ENCODE measurements around the gene CTTNBP2NL.
A peak's percentile ranks its signal among the peaks of the same experiment; 100 is the strongest.
"Not testable (repeated sequence)": the region's sequence is repeated elsewhere in the genome, so short reads cannot be mapped to it uniquely, and the experiment has no call there.

CTTNBP2NL gene

GRCh38 chr1:112406771-112407170 is 10.8 kb downstream of the CTTNBP2NL start:
- Histone ChIP-seq H3K4me3 (no peak overlapping the region), H4K20me1 (peaks cover 0 to 65% (median 6%) of the 10 kb centered on the region in 11 experiments; a peak in 10 of 22 replicates), H3K27ac (no peak overlapping the region), H3K4me1 (peaks cover 0 to 29% (median 0%) of the 10 kb centered on the region in 10 experiments; a peak in 4 of 20 replicates), H3K9me3 (replicated peaks in 1 of 11) (no peaks in the 10 kb centered on the region), H3K27me3 (no peaks in the 10 kb centered on the region), H3K9ac (no peak overlapping the region), H3K36me3 (peaks cover 0 to 7% (median 0%) of the 10 kb centered on the region in 11 experiments; a peak in 3 of 22 replicates), H3K4me2 (no peak overlapping the region)
- no peak for TF ChIP-seq Cebpa-rat (IDR thresholded peaks at IDR 0.05)

- Histone ChIP-seq H3K27me3 (no peaks in the 10 kb centered on the region), H3K4me3 (no peak overlapping the region), H3K9me3 (replicated peaks in 1 of 11) (no peaks in the 10 kb centered on the region), H3K9ac (no peak overlapping the region), H3K4me2 (no peak overlapping the region), H3K4me1 (peaks cover 0 to 25% (median 0%) of the 10 kb centered on the region in 10 experiments; a peak in 4 of 20 replicates), H3K36me3 (peaks cover 0 to 29% (median 13%) of the 10 kb centered on the region in 11 experiments; a peak in 16 of 22 replicates), H3K27ac (no peak overlapping the region), H4K20me1 (peaks cover 0 to 39% (median 0%) of the 10 kb centered on the region in 11 experiments; a peak in 7 of 22 replicates)
- no peak for TF ChIP-seq Cebpa-rat (IDR thresholded peaks at IDR 0.05)
Observed at GRCh38 chr1:112409414-112409813, 13.4 kb downstream of the CTTNBP2NL start.

DNA sequence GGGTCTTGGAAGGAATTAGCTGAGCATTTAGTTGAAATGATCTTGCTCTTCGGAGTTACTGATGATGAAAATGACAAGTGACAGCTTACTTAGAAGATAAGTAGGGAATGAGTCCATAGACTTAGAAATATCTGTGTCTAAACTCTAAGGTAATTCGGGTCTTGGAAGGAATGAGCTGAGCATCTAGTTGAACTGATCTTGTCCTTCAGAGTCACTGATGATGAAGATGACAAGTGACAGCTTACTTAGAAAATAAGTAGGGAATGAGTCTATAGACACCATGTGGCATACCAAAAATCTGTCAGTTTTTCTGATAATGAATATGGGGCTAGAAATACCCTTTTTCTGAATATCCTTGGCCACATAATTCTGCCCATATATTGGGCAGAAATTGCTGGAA is 14.7 kb downstream of the CTTNBP2NL start:
- Histone ChIP-seq H3K27me3 (no peaks in the 10 kb centered on the region), H3K9ac (no peak overlapping the region), H3K4me3 (no peak overlapping the region), H4K20me1 (peaks cover 0 to 32% (median 0%) of the 10 kb centered on the region in 11 experiments; a peak in 6 of 22 replicates), H3K4me2 (no peak overlapping the region), H3K27ac (no peak overlapping the region), H3K36me3 (peaks cover 0 to 40% (median 18%) of the 10 kb centered on the region in 11 experiments; a peak in 20 of 22 replicates), H3K4me1 (peaks cover 0 to 14% (median 0%) of the 10 kb centered on the region in 10 experiments; a peak in 4 of 20 replicates), H3K9me3 (replicated peaks in 1 of 11) (no peaks in the 10 kb centered on the region)
- TF ChIP-seq Cebpa-rat (IDR thresholded peaks at IDR 0.05) = no peak

DNA sequence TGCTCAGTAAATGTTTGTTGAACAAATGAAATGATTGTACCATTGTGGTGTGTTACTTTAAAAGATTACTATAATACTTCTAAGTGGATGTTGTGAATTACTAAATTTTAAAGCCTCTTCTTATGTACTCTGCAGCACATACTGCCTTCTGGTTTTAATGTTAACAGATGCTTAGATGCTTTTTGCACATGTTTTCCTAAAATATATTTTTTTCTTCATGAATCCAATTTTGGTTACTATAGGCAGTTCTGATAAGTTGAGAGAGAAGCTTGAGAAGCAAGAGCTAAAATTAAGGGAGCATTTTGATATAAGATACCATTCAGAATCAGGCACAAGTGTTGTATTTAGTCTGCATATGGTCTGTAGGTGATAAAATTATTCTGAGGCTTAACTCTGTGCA is 21.3 kb downstream of the CTTNBP2NL start:
- no peak overlapping the region for H3K4me3 ChIP-seq
- peaks cover 0 to under 1% (median 0%) of the 10 kb centered on the region in 10 experiments; a peak in 1 of 20 replicates for H3K4me1 ChIP-seq
- no peak overlapping the region for H3K9ac ChIP-seq
- no peak for TF ChIP-seq Cebpa-rat (IDR thresholded peaks at IDR 0.05)
- no peaks in the 10 kb centered on the region for H3K9me3 ChIP-seq (replicated peaks in 1 of 11)
- H3K27me3 ChIP-seq = no peaks in the 10 kb centered on the region
- no peak overlapping the region for H3K27ac ChIP-seq
- H3K4me2 ChIP-seq = no peak overlapping the region
- H3K36me3 ChIP-seq = peaks cover 7 to 91% (median 34%) of the 10 kb centered on the region in 11 experiments; a peak in 21 of 22 replicates
- H4K20me1 ChIP-seq = no peaks in the 10 kb centered on the region; a peak in 1 of 22 replicates

- H3K9ac ChIP-seq = no peak overlapping the region
- no peaks in the 10 kb centered on the region for H3K27me3 ChIP-seq
- peaks cover 11 to 89% (median 30%) of the 10 kb centered on the region in 11 experiments; a peak in 20 of 22 replicates for H3K36me3 ChIP-seq
Observed at GRCh38 chr1:112418099-112418892, 22.3 kb downstream of the CTTNBP2NL start.

DNA sequence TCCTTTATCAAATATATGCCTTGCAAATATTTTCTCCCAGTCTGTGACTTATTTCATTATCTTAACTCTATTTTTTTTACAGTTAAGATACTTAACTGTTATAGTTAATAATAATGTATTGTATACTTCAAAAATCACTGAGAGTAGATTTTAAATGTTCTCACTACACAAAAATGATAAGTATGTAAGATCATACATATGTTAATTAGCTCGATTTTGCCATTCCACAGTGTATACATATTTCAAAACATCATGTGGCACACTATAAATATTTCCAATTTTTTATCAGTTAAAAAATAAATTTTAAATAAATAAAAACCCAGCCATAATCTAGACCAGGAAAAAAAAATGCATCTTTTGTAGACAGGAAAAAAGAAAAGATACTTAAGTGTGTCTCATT is 27.2 kb downstream of the CTTNBP2NL start:
- Histone ChIP-seq H3K27ac (no peak overlapping the region), H4K20me1 (no peaks in the 10 kb centered on the region; a peak in 1 of 22 replicates), H3K9ac (no peak overlapping the region), H3K27me3 (no peaks in the 10 kb centered on the region), H3K4me3 (no peak overlapping the region), H3K4me2 (no peak overlapping the region), H3K36me3 (peaks cover 0 to 74% (median 10%) of the 10 kb centered on the region in 11 experiments; a peak in 13 of 22 replicates), H3K4me1 (peaks cover 0 to 2% (median 0%) of the 10 kb centered on the region in 10 experiments; a peak in 3 of 20 replicates), H3K9me3 (replicated peaks in 1 of 11) (no peaks in the 10 kb centered on the region)
- TF ChIP-seq Cebpa-rat (IDR thresholded peaks at IDR 0.05) = no peak

More at GRCh38 chr1:112418099-112418892, 22.3 kb downstream of the CTTNBP2NL start:
- H3K4me2 ChIP-seq = no peak overlapping the region
- H3K27ac ChIP-seq = no peak overlapping the region
- no peaks in the 10 kb centered on the region; a peak in 1 of 22 replicates for H4K20me1 ChIP-seq
- no peak overlapping the region for H3K4me3 ChIP-seq
- TF ChIP-seq Cebpa-rat (IDR thresholded peaks at IDR 0.05) = no peak
- no peaks in the 10 kb centered on the region for H3K4me1 ChIP-seq
- H3K9me3 ChIP-seq (replicated peaks in 1 of 11) = no peaks in the 10 kb centered on the region

DNA sequence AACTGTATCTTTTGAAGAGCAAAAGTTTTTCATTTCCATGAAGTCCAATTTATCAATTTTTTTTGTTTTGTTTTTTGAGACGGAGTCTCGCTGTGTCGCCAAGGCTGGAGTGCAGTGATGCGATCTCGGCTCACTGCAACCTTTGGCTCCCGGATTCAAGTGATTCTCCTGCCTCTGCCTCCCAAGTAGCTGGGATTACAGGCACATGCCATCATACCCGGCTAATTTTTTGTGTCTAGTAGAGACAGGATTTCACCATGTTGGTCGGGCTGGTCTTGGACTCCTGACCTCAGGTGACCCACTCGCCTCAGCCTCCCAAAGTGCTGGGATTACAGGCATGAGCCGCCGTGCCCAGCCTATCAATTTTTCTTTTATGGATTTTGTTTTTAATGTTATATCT is 27.7 kb downstream of the CTTNBP2NL start:
- H3K36me3 ChIP-seq = peaks cover 0 to 70% (median 10%) of the 10 kb centered on the region in 11 experiments; a peak in 13 of 22 replicates
- not testable (repeated sequence) for H3K27me3 ChIP-seq; H3K4me1 ChIP-seq; H3K9me3 ChIP-seq (replicated peaks in 1 of 11); H3K27ac ChIP-seq; H3K4me3 ChIP-seq; H3K4me2 ChIP-seq; H3K9ac ChIP-seq; H4K20me1 ChIP-seq

DNA sequence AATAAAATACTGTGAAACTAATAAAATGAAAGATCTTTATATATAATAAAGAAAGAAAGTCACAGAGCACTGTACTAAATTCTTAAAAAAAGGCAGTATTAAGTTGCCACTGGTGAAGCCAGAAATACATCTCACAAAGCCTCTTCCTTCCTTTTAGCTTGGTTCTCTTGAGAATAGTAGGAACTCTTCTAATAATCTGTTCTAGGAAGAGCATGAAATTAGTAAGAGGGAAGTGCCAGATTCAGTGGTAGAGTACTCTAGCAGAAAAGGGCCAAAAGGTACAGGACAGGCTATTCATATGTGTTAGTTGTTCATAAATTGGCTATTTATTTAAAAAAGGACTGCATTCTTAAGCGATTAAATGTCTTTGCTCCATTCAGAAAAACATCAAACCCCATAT is 33.7 kb downstream of the CTTNBP2NL start:
- peak overlapping the region in 1 of 11 experiments; percentile 70; a peak in 5 of 22 replicates for H3K9ac ChIP-seq
- H3K9me3 ChIP-seq (replicated peaks in 1 of 11) = no peaks in the 10 kb centered on the region
- H3K4me3 ChIP-seq = no peak overlapping the region
- no peak for TF ChIP-seq Cebpa-rat (IDR thresholded peaks at IDR 0.05)
- H3K27me3 ChIP-seq = no peaks in the 10 kb centered on the region
- peak overlapping the region; percentile 55 to 88 (median 65) for H3K4me2 ChIP-seq
- no peaks in the 10 kb centered on the region for H4K20me1 ChIP-seq
- peak overlapping the region in 5 of 11 experiments; percentile 35 to 89 (median 82); a peak in 8 of 22 replicates for H3K27ac ChIP-seq
- peaks cover 0 to 32% (median 6%) of the 10 kb centered on the region in 11 experiments; a peak in 7 of 22 replicates for H3K36me3 ChIP-seq
- peaks cover 26 to 48% (median 32%) of the 10 kb centered on the region in 10 experiments for H3K4me1 ChIP-seq

DNA sequence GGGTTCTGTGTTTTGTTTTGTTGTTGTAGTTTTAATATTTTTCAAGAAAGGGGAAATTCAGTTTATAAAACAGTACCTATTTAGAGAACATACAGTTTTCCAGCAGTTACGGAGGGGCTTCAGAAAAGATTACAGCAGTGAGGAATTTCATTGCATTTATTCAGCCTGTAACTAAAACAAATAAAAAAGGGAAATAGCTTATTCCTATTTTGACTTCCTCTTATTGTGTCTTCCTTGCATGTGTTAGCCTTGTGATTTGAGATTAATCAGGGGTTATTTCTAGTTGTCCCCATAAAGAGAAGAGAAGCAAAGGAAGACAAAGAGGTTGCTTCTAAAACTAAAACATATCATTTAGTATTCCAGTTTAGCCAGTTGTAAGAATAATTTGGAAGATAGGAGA is 35.0 kb downstream of the CTTNBP2NL start:
- Histone ChIP-seq H3K27me3 (no peaks in the 10 kb centered on the region), H3K27ac (peak overlapping the region in 9 of 11 experiments; percentile 15 to 89 (median 49); a peak in 15 of 22 replicates), H3K9ac (peak overlapping the region in 4 of 11 experiments; percentile 37 to 70 (median 67); a peak in 8 of 22 replicates), H3K36me3 (peaks cover 0 to 23% (median 0%) of the 10 kb centered on the region in 11 experiments; a peak in 5 of 22 replicates), H3K4me1 (peaks cover 26 to 48% (median 32%) of the 10 kb centered on the region in 10 experiments), H3K9me3 (replicated peaks in 1 of 11) (no peaks in the 10 kb centered on the region), H4K20me1 (no peaks in the 10 kb centered on the region), H3K4me2 (peak overlapping the region; percentile 55 to 88 (median 65); a peak in 21 of 22 replicates), H3K4me3 (peak overlapping the region in 2 of 10 experiments; percentile 3 to 18; a peak in 2 of 20 replicates)
- TF ChIP-seq Cebpa-rat (IDR thresholded peaks at IDR 0.05) = no peak
